ENCODE measurements around the gene UBE2G2.

The UBE2G2 gene

DNA sequence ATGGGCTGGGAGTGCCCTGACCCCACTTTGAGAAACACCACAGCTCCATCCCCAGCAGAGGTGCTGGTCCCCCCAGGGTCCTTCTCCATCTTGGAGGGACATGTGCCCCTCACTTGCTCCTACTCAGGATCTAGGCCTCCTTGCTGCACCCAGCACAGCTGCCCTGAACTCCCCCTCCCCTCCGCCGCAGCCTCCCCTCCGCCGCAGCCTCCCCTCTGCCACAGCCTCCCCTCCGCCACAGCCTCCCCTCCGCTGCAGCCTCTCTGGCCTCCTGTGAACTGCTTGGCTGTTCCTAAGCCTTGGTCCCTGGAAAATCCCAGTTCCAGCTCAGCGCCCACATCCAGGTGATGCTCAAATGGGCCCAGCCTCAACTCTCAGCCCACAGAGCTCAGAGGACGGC lies 74.3 kb downstream of the UBE2G2 start:
- DNase-seq (ENCODE audit: low spot score), result no peak

DNA sequence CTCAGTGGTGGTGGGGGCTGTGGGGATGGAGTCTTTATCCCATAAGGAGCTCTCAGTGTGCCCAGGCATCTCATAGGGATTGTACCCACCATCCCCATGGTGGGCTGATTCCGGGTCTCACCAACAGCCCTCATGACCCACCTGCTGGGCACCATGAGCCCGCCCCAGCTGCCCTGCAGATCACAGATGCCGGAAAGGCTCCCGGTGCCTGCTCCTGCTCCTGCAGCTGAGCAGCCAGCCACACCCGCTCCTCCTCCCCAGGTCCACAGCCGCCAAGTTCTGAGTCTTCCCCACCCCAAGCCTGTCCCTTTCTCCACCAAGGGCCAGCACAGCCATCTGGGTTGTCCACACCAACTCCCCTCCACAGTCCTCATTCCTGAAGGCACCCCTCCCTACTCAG lies 74.8 kb downstream of the UBE2G2 start:
- no peak for DNase-seq (ENCODE audit: low spot score)

GRCh38 chr21:44724926-44725325 lies 76.7 kb downstream of the UBE2G2 start:
- no peak for DNase-seq (ENCODE audit: low spot score)

- no peak for DNase-seq (ENCODE audit: low spot score)
Observed at GRCh38 chr21:44724196-44724595, 77.4 kb downstream of the UBE2G2 start.

DNA sequence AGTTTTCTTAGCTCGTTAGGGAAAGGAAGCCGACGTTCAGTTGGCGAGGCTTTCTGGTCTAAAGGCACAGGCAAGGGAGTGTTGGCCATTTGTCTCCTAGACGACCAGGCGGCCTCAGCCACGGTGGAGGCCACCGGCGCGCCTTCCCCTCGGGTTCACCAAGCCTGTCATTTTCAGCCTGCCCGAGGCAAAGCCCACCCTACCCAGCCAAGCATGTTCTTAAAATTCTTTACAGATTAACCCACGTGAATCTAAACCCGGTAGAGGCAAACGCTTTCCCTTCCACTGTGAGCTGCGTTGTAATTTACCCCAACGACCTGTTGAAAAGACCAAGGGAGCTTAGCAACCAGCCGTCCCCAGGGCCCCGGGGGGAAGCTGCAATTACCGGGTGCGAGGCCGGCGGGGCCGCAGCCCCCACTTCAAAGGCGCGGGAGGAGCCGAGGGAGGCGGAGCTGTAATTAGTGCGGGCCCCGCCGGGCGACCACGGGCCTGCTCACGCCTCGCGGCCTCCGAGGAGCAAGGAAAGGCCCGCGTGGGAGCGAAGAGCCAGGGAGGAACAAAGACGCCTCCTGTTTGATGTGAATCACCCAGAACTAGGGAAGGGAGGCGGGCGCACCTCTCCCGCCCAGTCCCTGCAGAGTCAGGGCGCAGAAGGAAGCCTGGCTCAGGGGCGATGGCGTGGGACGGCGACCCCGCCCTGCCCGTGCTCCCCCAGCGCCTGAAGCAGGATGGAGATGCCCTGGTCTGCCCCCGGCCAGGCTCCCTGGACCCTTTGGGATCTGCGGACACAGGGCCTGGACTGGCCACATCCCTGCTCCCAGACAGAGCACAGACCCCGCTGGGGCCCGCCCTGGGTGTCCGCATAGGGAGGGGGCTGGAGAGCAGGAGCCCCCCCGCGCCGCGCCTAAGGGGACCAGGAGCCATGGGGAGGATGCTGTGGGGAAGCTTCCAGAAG lies 78.2 kb downstream of the UBE2G2 start:
- DNase-seq (ENCODE audit: low spot score), result no peak

- DNase-seq (ENCODE audit: low spot score), result no peak
Observed at GRCh38 chr21:44722731-44723130, 78.9 kb downstream of the UBE2G2 start.

GRCh38 chr21:44720170-44720569 lies 81.5 kb downstream of the UBE2G2 start:
- no peak for DNase-seq (ENCODE audit: low spot score)
